Ishikawa (cell line): Measurements from ENCODE around the gene CXADR.

Experiments used
- CEBPB ChIP-seq: IDR thresholded peaks from 2 replicates; pipeline ENCODE4 v1.6.1; 2012
- CREB1 ChIP-seq: IDR thresholded peaks from 2 replicates; pipeline ENCODE4 v1.6.1; 2012; ENCODE audit warnings: low read depth
- EGR1 ChIP-seq: IDR thresholded peaks from 2 replicates; pipeline ENCODE4 v1.6.1; 2012
- EP300 ChIP-seq: IDR thresholded peaks from 2 replicates; pipeline ENCODE4 v1.6.1; 2012; ENCODE audit warnings: borderline replicate concordance
- FOXM1 ChIP-seq: IDR thresholded peaks from 2 replicates; pipeline ENCODE4 v1.6.1; 2012; ENCODE audit warnings: low read depth, borderline replicate concordance
- MAX ChIP-seq: IDR thresholded peaks from 2 replicates; pipeline ENCODE4 v1.6.1; 2012
- NFIC ChIP-seq: IDR thresholded peaks from 2 replicates; pipeline ENCODE4 v1.6.1; 2012
- RAD21 ChIP-seq: IDR thresholded peaks from 2 replicates; pipeline ENCODE4 v1.6.1; 2012; ENCODE audit warnings: low read depth
- REST ChIP-seq: IDR thresholded peaks from 2 replicates; pipeline ENCODE4 v1.6.1; 2012; ENCODE audit warnings: low read depth, mild to moderate bottlenecking
- TAF1 ChIP-seq: IDR thresholded peaks from 2 replicates; pipeline ENCODE4 v1.6.1; 2012; ENCODE audit warnings: low read depth, mild to moderate bottlenecking
- TCF12 ChIP-seq: IDR thresholded peaks from 2 replicates; pipeline ENCODE4 v1.6.1; 2012; ENCODE audit warnings: low read depth
- TEAD4 ChIP-seq: IDR thresholded peaks from 2 replicates; pipeline ENCODE4 v1.6.1; 2012
- USF1 ChIP-seq: IDR thresholded peaks from 2 replicates; pipeline ENCODE4 v1.6.1; 2012
- YY1 ChIP-seq: IDR thresholded peaks from 2 replicates; pipeline ENCODE4 v1.6.1; 2012; ENCODE audit warnings: low read depth
- ZBTB7A ChIP-seq: IDR thresholded peaks from 2 replicates; pipeline ENCODE4 v1.6.1; 2012; ENCODE audit warnings: low read depth

The CXADR gene

GRCh38 chr21:17631195-17631594 lies 118.4 kb downstream of the CXADR start:
- TF ChIP-seq USF1 (no peak), FOXM1 (no peak), ZBTB7A (no peak), EGR1 (no peak), NFIC (no peak), RAD21 (no peak), TCF12 (no peak), CREB1 (no peak), EP300 (no peak), YY1 (no peak), TEAD4 (no peak), CEBPB (no peak), REST (no peak), TAF1 (no peak), MAX (no peak)

- TF ChIP-seq FOXM1 (no peak), TAF1 (no peak), CEBPB (no peak), CREB1 (no peak), EP300 (no peak)
Measured at GRCh38 chr21:17636711-17637110, 123.9 kb downstream of the CXADR start.

- no peak for TF ChIP-seq REST
- no peak for TF ChIP-seq TAF1
- TF ChIP-seq CEBPB = no peak
- TF ChIP-seq MAX = no peak
- TF ChIP-seq FOXM1 = no peak
- TF ChIP-seq RAD21 = no peak
Measured at GRCh38 chr21:17640821-17641220, 128.0 kb downstream of the CXADR start.
